CD4-positive, alpha-beta T cell treated with Interleukin-4 for 4 hours (primary cell): ENCODE results near the gene HIVEP3.

ENCODE experiments used
- DNase-seq: peaks from one replicate; pipeline ENCODE4 v3.0.0-alpha.2; 2020

Gene HIVEP3

GRCh38 chr1:41868241-41868998 lies 50.3 kb downstream of the HIVEP3 start:
- peak; percentile 39 for DNase-seq

GRCh38 chr1:41866285-41866684 lies 52.4 kb downstream of the HIVEP3 start:
- DNase-seq: no peak

GRCh38 chr1:41864471-41865040 lies 54.2 kb downstream of the HIVEP3 start:
- DNase-seq: no peak

- DNase-seq: no peak
These were observed 55.0 kb downstream of the HIVEP3 start for GRCh38 chr1:41863718-41864117.

- peak; percentile 8 for DNase-seq
These were observed 56.1 kb downstream of the HIVEP3 start for GRCh38 chr1:41862384-41863221.

GRCh38 chr1:41861535-41862383 lies 57.0 kb downstream of the HIVEP3 start:
- DNase-seq: no peak

GRCh38 chr1:41860771-41861170 lies 58.0 kb downstream of the HIVEP3 start:
- DNase-seq: no peak

- DNase-seq: no peak
These were observed 58.5 kb downstream of the HIVEP3 start for GRCh38 chr1:41860214-41860613.

GRCh38 chr1:41859686-41860085 lies 59.0 kb downstream of the HIVEP3 start:
- no peak for DNase-seq

GRCh38 chr1:41856944-41857285 lies 61.8 kb downstream of the HIVEP3 start:
- no peak for DNase-seq

GRCh38 chr1:41856151-41856943 lies 62.4 kb downstream of the HIVEP3 start:
- no peak for DNase-seq

GRCh38 chr1:41855713-41856112 lies 63.0 kb downstream of the HIVEP3 start:
- DNase-seq: no peak

GRCh38 chr1:41853907-41854306 lies 64.8 kb downstream of the HIVEP3 start:
- no peak for DNase-seq

- DNase-seq: no peak
These were observed 66.6 kb downstream of the HIVEP3 start for GRCh38 chr1:41852091-41852490.

- DNase-seq: no peak
These were observed 67.1 kb downstream of the HIVEP3 start for GRCh38 chr1:41851589-41851988.

- peak; percentile 49 for DNase-seq
These were observed 68.7 kb downstream of the HIVEP3 start for GRCh38 chr1:41850029-41850428.

GRCh38 chr1:41849211-41849759 lies 69.4 kb downstream of the HIVEP3 start:
- no peak for DNase-seq

- no peak for DNase-seq
These were observed 70.3 kb downstream of the HIVEP3 start for GRCh38 chr1:41848216-41848952.

- no peak for DNase-seq
These were observed 71.0 kb downstream of the HIVEP3 start for GRCh38 chr1:41847733-41848132.

- DNase-seq: no peak
These were observed 71.9 kb downstream of the HIVEP3 start for GRCh38 chr1:41846625-41847405.
